Measurements from ENCODE around the gene ZCCHC3. TPM values are rescaled to one million over a fixed set of nuclear protein-coding genes. Genes with fewer than 3 reads are reported as not detected.
A peak's percentile ranks its signal among the peaks of the same experiment; 100 is the strongest.

Gene ZCCHC3
- total and polyA plus RNA-seq, 2 donors (not counting 1 experiment from before 2014, with no cell fraction given) = 8.7 to 11.6 TPM

DNA sequence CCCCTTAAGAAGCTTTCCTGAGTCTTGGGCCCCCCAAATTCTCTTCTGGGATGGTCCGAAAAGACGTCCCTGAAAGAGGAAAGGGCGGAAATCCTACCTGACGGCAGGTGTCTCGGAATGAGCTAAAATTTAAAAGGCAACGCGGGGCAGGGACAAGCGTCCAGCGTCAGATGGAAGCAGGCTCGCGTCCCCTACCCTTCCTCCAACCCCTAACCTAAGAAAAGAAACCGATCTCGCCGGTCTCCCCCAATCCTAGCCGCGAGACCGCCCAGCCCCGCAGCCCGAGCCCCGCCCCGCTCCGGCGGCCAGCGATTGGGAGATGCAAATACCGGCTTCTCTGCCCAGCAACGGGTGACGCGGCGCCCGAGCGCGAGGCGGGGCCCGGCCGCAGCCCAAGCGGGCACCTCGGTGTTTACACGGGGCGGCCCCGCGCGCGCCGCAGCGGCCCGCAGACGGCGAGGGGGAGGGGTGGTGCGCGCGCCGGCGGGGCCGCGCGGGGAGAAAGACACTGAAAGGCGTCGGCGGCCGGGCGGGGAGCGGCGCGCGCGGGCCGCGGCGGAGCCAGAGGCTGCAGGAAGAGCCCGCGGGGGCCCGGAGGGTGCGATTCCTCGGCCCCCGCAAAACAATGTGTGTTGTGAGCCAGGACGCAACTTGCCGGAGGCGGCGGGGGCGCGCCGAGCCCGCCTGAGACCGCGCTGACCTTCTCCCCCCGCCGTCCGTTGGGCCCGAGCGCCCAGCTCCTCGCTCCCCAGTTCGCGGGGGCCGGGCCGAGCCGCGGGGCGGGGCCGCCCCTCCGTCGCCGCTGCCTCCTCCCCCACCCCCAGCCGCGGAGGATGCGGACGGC, 27.9 kb downstream of the ZCCHC3 start, which contains the start of gene SOX12:
TSS of gene SOX12 (plus strand) at position 508 of the 844 bp plus-strand sequence. CDS start 373 bp downstream, outside the sequence.
- H4K20me1 ChIP-seq (ENCODE audit: control insufficient read depth, extremely low read depth, insufficient read depth, low read length) = no peaks in the 10 kb centered on the region
- H3K4me1 ChIP-seq (ENCODE audit: control insufficient read depth, extremely low read depth, insufficient read depth, low read length) = peaks cover 9% of the 10 kb centered on the region
- peak within 1 kb of the TSS; percentile 73 to 96 (median 88) for H3K4me3 ChIP-seq (replicated peaks in 1 of 4; ENCODE audit: control extremely low read depth in 1 of 4, insufficient read depth in 1 of 4, low read depth in 3 of 4, low read length in 4 of 4)
- H3K36me3 ChIP-seq (ENCODE audit: control insufficient read depth, insufficient read depth, low read length) = peaks cover 4% of the 10 kb centered on the region
- H3K4me2 ChIP-seq (ENCODE audit: extremely low read depth, insufficient read depth, low read length) = peak within 1 kb of the TSS; percentile 88
- peak within 1 kb of the TSS; percentile 78 for H3K9ac ChIP-seq (ENCODE audit: insufficient read depth, low read length)
- no peaks in the 10 kb centered on the region for H3K9me3 ChIP-seq (ENCODE audit: control insufficient read depth, insufficient read depth, low read depth, low read length)
- peak; percentile 89 to 90 for DNase-seq (ENCODE audit: low read depth in 2 of 2)
- peaks cover 26% of the 10 kb centered on the region for H3K79me2 ChIP-seq (ENCODE audit: control insufficient read depth, insufficient read depth, low read length)
- TF ChIP-seq EZH2 (IDR thresholded peaks at IDR 0.05; ENCODE audit: low read length, missing control alignments) = no peak
- TF ChIP-seq, protein P1, sequence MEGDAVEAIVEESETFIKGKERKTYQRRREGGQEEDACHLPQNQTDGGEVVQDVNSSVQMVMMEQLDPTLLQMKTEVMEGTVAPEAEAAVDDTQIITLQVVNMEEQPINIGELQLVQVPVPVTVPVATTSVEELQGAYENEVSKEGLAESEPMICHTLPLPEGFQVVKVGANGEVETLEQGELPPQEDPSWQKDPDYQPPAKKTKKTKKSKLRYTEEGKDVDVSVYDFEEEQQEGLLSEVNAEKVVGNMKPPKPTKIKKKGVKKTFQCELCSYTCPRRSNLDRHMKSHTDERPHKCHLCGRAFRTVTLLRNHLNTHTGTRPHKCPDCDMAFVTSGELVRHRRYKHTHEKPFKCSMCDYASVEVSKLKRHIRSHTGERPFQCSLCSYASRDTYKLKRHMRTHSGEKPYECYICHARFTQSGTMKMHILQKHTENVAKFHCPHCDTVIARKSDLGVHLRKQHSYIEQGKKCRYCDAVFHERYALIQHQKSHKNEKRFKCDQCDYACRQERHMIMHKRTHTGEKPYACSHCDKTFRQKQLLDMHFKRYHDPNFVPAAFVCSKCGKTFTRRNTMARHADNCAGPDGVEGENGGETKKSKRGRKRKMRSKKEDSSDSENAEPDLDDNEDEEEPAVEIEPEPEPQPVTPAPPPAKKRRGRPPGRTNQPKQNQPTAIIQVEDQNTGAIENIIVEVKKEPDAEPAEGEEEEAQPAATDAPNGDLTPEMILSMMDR (conservative IDR thresholded peaks at IDR 0.05 in 1 of 2, IDR thresholded peaks at IDR 0.05 in 1 of 2; ENCODE audit: low read depth in 1 of 2, low read length in 2 of 2) = no peak
- peak within 1 kb of the TSS; percentile 77 for H2AFZ ChIP-seq (ENCODE audit: low read length)
- H3K27ac ChIP-seq (ENCODE audit: insufficient read depth, low read length) = peak within 1 kb of the TSS; percentile 83
- H3K27me3 ChIP-seq (ENCODE audit: control insufficient read depth, insufficient read depth, low read length) = no peaks in the 10 kb centered on the region

DNA sequence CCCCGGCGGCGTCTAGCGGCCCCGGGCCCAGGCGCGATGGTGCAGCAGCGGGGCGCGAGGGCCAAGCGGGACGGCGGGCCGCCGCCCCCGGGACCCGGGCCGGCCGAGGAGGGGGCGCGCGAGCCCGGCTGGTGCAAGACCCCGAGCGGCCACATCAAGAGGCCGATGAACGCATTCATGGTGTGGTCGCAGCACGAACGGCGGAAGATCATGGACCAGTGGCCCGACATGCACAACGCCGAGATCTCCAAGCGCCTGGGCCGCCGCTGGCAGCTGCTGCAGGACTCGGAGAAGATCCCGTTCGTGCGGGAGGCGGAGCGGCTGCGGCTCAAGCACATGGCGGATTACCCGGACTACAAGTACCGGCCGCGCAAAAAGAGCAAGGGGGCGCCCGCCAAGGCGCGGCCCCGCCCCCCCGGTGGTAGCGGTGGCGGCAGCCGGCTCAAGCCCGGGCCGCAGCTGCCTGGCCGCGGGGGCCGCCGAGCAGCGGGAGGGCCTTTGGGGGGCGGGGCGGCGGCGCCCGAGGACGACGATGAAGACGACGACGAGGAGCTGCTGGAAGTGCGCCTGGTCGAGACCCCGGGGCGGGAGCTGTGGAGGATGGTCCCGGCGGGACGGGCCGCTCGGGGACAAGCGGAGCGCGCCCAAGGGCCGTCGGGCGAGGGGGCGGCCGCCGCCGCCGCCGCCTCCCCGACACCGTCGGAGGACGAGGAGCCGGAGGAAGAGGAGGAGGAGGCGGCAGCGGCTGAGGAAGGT, 28.7 kb downstream of the ZCCHC3 start:
- H3K27ac ChIP-seq (ENCODE audit: insufficient read depth, low read length) = peak overlapping the region; percentile 78
- H3K4me1 ChIP-seq (ENCODE audit: control insufficient read depth, extremely low read depth, insufficient read depth, low read length) = peaks cover 10% of the 10 kb centered on the region
- peak overlapping the region; percentile 54 for H3K4me2 ChIP-seq (ENCODE audit: extremely low read depth, insufficient read depth, low read length)
- H4K20me1 ChIP-seq (ENCODE audit: control insufficient read depth, extremely low read depth, insufficient read depth, low read length) = peaks cover 4% of the 10 kb centered on the region
- H3K4me3 ChIP-seq (replicated peaks in 1 of 4; ENCODE audit: control extremely low read depth in 1 of 4, insufficient read depth in 1 of 4, low read depth in 3 of 4, low read length in 4 of 4) = peak overlapping the region; percentile 73 to 96 (median 88)
- H3K27me3 ChIP-seq (ENCODE audit: control insufficient read depth, insufficient read depth, low read length) = no peaks in the 10 kb centered on the region
- H3K9ac ChIP-seq (ENCODE audit: insufficient read depth, low read length) = peak overlapping the region; percentile 78
- peak overlapping the region; percentile 38 for H2AFZ ChIP-seq (ENCODE audit: low read length)
- peaks cover 26% of the 10 kb centered on the region for H3K79me2 ChIP-seq (ENCODE audit: control insufficient read depth, insufficient read depth, low read length)
- TF ChIP-seq, protein P1 (conservative IDR thresholded peaks at IDR 0.05 in 1 of 2, IDR thresholded peaks at IDR 0.05 in 1 of 2; ENCODE audit: low read depth in 1 of 2, low read length in 2 of 2) = no peak
- TF ChIP-seq EZH2 (IDR thresholded peaks at IDR 0.05; ENCODE audit: low read length, missing control alignments) = no peak
- H3K9me3 ChIP-seq (ENCODE audit: control insufficient read depth, insufficient read depth, low read depth, low read length) = no peaks in the 10 kb centered on the region
- peaks cover 4% of the 10 kb centered on the region for H3K36me3 ChIP-seq (ENCODE audit: control insufficient read depth, insufficient read depth, low read length)
- DNase-seq (ENCODE audit: low read depth in 2 of 2) = peak; percentile 66 to 69

DNA sequence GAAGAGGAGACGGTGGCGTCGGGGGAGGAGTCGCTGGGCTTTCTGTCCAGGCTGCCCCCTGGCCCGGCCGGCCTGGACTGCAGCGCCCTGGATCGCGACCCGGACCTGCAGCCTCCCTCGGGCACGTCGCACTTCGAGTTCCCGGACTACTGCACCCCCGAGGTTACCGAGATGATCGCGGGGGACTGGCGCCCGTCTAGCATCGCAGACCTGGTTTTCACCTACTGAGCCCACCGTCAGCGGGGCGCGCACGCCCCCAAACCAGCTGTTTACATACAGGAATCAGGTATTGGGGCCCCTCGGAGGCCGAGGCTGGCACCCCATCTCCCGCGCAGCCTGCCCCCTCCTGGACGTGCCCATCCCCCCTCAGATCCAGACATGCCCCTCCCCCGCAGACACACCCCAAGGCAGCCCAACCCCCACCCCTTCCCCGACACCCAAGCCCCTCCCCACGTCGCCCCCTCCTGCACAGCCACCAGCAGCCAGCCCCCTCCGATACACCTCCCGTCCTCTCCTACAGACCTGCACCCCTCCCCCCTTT, 29.3 kb downstream of the ZCCHC3 start:
- H3K36me3 ChIP-seq (ENCODE audit: control insufficient read depth, insufficient read depth, low read length) = peaks cover 4% of the 10 kb centered on the region
- H3K27me3 ChIP-seq (ENCODE audit: control insufficient read depth, insufficient read depth, low read length) = no peaks in the 10 kb centered on the region
- H3K4me3 ChIP-seq (replicated peaks in 1 of 4; ENCODE audit: control extremely low read depth in 1 of 4, insufficient read depth in 1 of 4, low read depth in 3 of 4, low read length in 4 of 4) = peak overlapping the region; percentile 86 to 96 (median 88)
- no peaks in the 10 kb centered on the region for H3K9me3 ChIP-seq (ENCODE audit: control insufficient read depth, insufficient read depth, low read depth, low read length)
- peak in 1 of 2 donors; percentile 25 for DNase-seq (ENCODE audit: low read depth in 2 of 2)
- peak overlapping the region; percentile 78 for H3K9ac ChIP-seq (ENCODE audit: insufficient read depth, low read length)
- peak overlapping the region; percentile 33 for H2AFZ ChIP-seq (ENCODE audit: low read length)
- H3K4me2 ChIP-seq (ENCODE audit: extremely low read depth, insufficient read depth, low read length) = peak overlapping the region; percentile 98
- no peak for TF ChIP-seq EZH2 (IDR thresholded peaks at IDR 0.05; ENCODE audit: low read length, missing control alignments)
- TF ChIP-seq, protein P1 (conservative IDR thresholded peaks at IDR 0.05 in 1 of 2, IDR thresholded peaks at IDR 0.05 in 1 of 2; ENCODE audit: low read depth in 1 of 2, low read length in 2 of 2) = no peak
- peaks cover 26% of the 10 kb centered on the region for H3K79me2 ChIP-seq (ENCODE audit: control insufficient read depth, insufficient read depth, low read length)
- H4K20me1 ChIP-seq (ENCODE audit: control insufficient read depth, extremely low read depth, insufficient read depth, low read length) = peaks cover 4% of the 10 kb centered on the region
- H3K27ac ChIP-seq (ENCODE audit: insufficient read depth, low read length) = peak overlapping the region; percentile 71
- peaks cover 10% of the 10 kb centered on the region for H3K4me1 ChIP-seq (ENCODE audit: control insufficient read depth, extremely low read depth, insufficient read depth, low read length)

All from fibroblast of lung (primary cell).